Keratinocyte (primary cell): ENCODE data around the gene RGS3. TPM values are rescaled to one million over a fixed set of nuclear protein-coding genes. Genes with fewer than 3 reads are reported as not detected.

Source experiments
- DNase-seq: peaks from one replicate; pipeline ENCODE4 v3.0.0-alpha.2; 2011; ENCODE audit warnings: low read depth, missing footprints, low spot score
- FAIRE-seq: peaks from 2 replicates; lab custom pipeline; 2011; peaks lifted over from hg19 to GRCh38; lab: Jason Lieb, UNC
- H2AFZ ChIP-seq: 2 replicates; pipeline ENCODE4 v1.6.0; 2012; ENCODE audit warnings: low read length, control low read depth, inconsistent platforms; ENCODE audit not compliant: control insufficient read depth
- H3K27ac ChIP-seq: 2 replicates; pipeline ENCODE4 v1.5.1; 2011; ENCODE audit warnings: low read length; ENCODE audit not compliant: control insufficient read depth, insufficient read depth
- H3K27me3 ChIP-seq: 3 replicates; pipeline ENCODE4 v1.6.0; 2011; ENCODE audit warnings: low read length; ENCODE audit not compliant: control insufficient read depth, insufficient read depth; ENCODE audit errors: extremely low read depth
- H3K36me3 ChIP-seq, 2 experiments: 2 replicates in 1 of 2; 3 replicates in 1 of 2; pipeline ENCODE4 v1.5.1; 2011; ENCODE audit warnings: low read length in 2 of 2, mild to moderate bottlenecking in 1 of 2; ENCODE audit not compliant: control insufficient read depth in 2 of 2, insufficient read depth in 2 of 2; ENCODE audit errors: extremely low read depth in 1 of 2
- H3K4me1 ChIP-seq: 3 replicates; pipeline ENCODE4 v1.5.1; 2011; ENCODE audit warnings: low read length; ENCODE audit not compliant: control insufficient read depth, insufficient read depth; ENCODE audit errors: extremely low read depth
- H3K4me2 ChIP-seq: 3 replicates; pipeline ENCODE4 v1.6.0; 2011; ENCODE audit warnings: low read depth, low read length; ENCODE audit not compliant: control insufficient read depth, insufficient read depth; ENCODE audit errors: extremely low read depth
- H3K4me3 ChIP-seq, 3 experiments: fragments of 200-600 bp in 1 of 3; sonication (generic) in 1 of 3; 2 replicates in 2 of 3; 3 replicates in 1 of 3; pipeline ENCODE4 v1.5.1; 2011 to 2016; ENCODE audit warnings: low read length in 3 of 3, mild to moderate bottlenecking in 3 of 3, control low read depth in 2 of 3, inconsistent platforms in 1 of 3, low read depth in 1 of 3, mixed read lengths in 1 of 3, mixed run types in 1 of 3, moderate library complexity in 1 of 3; ENCODE audit not compliant: control insufficient read depth in 2 of 3, insufficient read depth in 2 of 3; ENCODE audit errors: extremely low read depth in 1 of 3
- H3K79me2 ChIP-seq: 2 replicates; pipeline ENCODE4 v1.6.0; 2012; ENCODE audit warnings: low read length; ENCODE audit not compliant: control insufficient read depth, insufficient read depth
- H3K9ac ChIP-seq: 3 replicates; pipeline ENCODE4 v1.6.0; 2011; ENCODE audit warnings: low read length; ENCODE audit not compliant: control insufficient read depth, insufficient read depth; ENCODE audit errors: extremely low read depth
- H3K9me1 ChIP-seq: 3 replicates; pipeline ENCODE4 v1.6.0; 2011; ENCODE audit warnings: low read length; ENCODE audit not compliant: control insufficient read depth, insufficient read depth; ENCODE audit errors: extremely low read depth
- H3K9me3 ChIP-seq: 2 replicates; pipeline ENCODE4 v1.5.1; 2012; ENCODE audit warnings: low read depth, low read length; ENCODE audit not compliant: control insufficient read depth
- H4K20me1 ChIP-seq: 3 replicates; pipeline ENCODE4 v1.6.0; 2011; ENCODE audit warnings: low read length; ENCODE audit not compliant: control insufficient read depth, insufficient read depth; ENCODE audit errors: extremely low read depth
- CTCF ChIP-seq, 3 experiments: IDR thresholded peaks in 1 of 3; conservative IDR thresholded peaks in 1 of 3; optimal IDR thresholded peaks in 1 of 3; 2 replicates in 2 of 3; 3 replicates in 1 of 3; pipeline versions ENCODE3 to v1.5.1; 2011; ENCODE audit warnings: low read length in 3 of 3, mild to moderate bottlenecking in 3 of 3, moderate library complexity in 2 of 3, control low read depth in 1 of 3, inconsistent platforms in 1 of 3; ENCODE audit not compliant: insufficient read depth in 2 of 3; ENCODE audit errors: extremely low read depth in 1 of 3
- EZH2 ChIP-seq: IDR thresholded peaks from one replicate; pipeline ENCODE4 v1.6.1; 2012; ENCODE audit warnings: inconsistent platforms, mild to moderate bottlenecking, low read length, moderate library complexity
- dilution Hi-C: fragments of 300-500 bp; cut with MboI; formaldehyde crosslinking; loops from one replicate; pipeline ENCODE4 v1.7.0; 2020; ENCODE audit warnings: low sequenced_read_pairs; ENCODE audit not compliant: extremely low pct_ligation_motif_present
- polyA plus RNA-seq, 5 experiments: library from polyadenylated mRNA; depleted of rRNA in 3 of 5; stranded (reverse) in 3 of 5; stranded (forward) in 1 of 5; unstranded in 1 of 5; fragments of >200 nt; gene quantifications; 1 replicate in 1 of 5; 2 replicates in 3 of 5; 3 replicates in 1 of 5; pipeline versions ENCODE4 v1.2.1 to v1.2.3, GENCODE V29; 2011 to 2012; ENCODE audit warnings: missing spikeins in 2 of 5, low read depth in 1 of 5, low replicate concordance in 1 of 5

Gene RGS3
- polyA plus RNA-seq, 1 donor (not counting 4 experiments of a cell fraction or from before 2014, with no cell fraction given) = 19.6 TPM

- TF ChIP-seq EZH2 (no peak), CTCF (optimal IDR thresholded peaks at IDR 0.05 in 1 of 3, IDR thresholded peaks at IDR 0.05 in 1 of 3, conservative IDR thresholded peaks at IDR 0.05 in 1 of 3; ENCODE audit: extremely low read depth in 1 of 3, insufficient read depth in 2 of 3, low read length in 3 of 3) (no peak)
- FAIRE-seq = no peak
- Histone ChIP-seq H3K36me3 (no peaks in the 10 kb centered on the region), H3K79me2 (no peaks in the 10 kb centered on the region), H3K4me1 (no peaks in the 10 kb centered on the region), H3K9me1 (peaks cover 3% of the 10 kb centered on the region), H4K20me1 (no peaks in the 10 kb centered on the region), H2AFZ (no peak overlapping the region), H3K27ac (no peak overlapping the region), H3K9ac (no peak overlapping the region), H3K9me3 (no peaks in the 10 kb centered on the region), H3K4me2 (no peak overlapping the region), H3K27me3 (no peaks in the 10 kb centered on the region), H3K4me3 (no peak overlapping the region)
- dilution Hi-C loops = no loop called here
- DNase-seq = no peak
These were observed 182.4 kb downstream of the RGS3 start for GRCh38 chr9:113645978-113646253.

GRCh38 chr9:113646491-113646890 lies 183.0 kb downstream of the RGS3 start:
- Histone ChIP-seq H4K20me1 (no peaks in the 10 kb centered on the region), H3K27me3 (no peaks in the 10 kb centered on the region), H3K4me3 (no peak overlapping the region), H3K4me1 (no peaks in the 10 kb centered on the region), H3K36me3 (no peaks in the 10 kb centered on the region), H3K27ac (no peak overlapping the region), H2AFZ (no peak overlapping the region), H3K9me3 (no peaks in the 10 kb centered on the region), H3K9me1 (peaks cover 3% of the 10 kb centered on the region), H3K9ac (no peak overlapping the region), H3K4me2 (no peak overlapping the region), H3K79me2 (no peaks in the 10 kb centered on the region)
- TF ChIP-seq EZH2 (no peak), CTCF (optimal IDR thresholded peaks at IDR 0.05 in 1 of 3, IDR thresholded peaks at IDR 0.05 in 1 of 3, conservative IDR thresholded peaks at IDR 0.05 in 1 of 3; ENCODE audit: extremely low read depth in 1 of 3, insufficient read depth in 2 of 3, low read length in 3 of 3) (no peak)
- dilution Hi-C loops = no loop called here
- FAIRE-seq (no peak), DNase-seq (no peak)

Other genes starting within 250 kb of the RGS3 start
- 22.4 to 31.4 TPM (median 22.7 TPM) in 3 replicates for gene FKBP15, start 242.4 kb upstream of the RGS3 start, polyA plus RNA-seq
- 15.7 to 21.1 TPM (median 20.3 TPM) in 3 replicates for gene SLC31A1, start 242.2 kb upstream of the RGS3 start, polyA plus RNA-seq
- gene CDC26, start 188.2 kb upstream of the RGS3 start, polyA plus RNA-seq = 24.0 to 56.8 TPM (median 43.5 TPM) in 3 replicates
- 22.1 to 46.4 TPM (median 28.8 TPM) in 3 replicates for gene PRPF4, start 188.1 kb upstream of the RGS3 start, polyA plus RNA-seq
- gene RNF183, start 160.4 kb upstream of the RGS3 start, polyA plus RNA-seq = 0.10 TPM in 1 of 3 replicates, not detected in the others
- 0.94 to 2.3 TPM (median 1.2 TPM) in 3 replicates for gene WDR31, start 123.5 kb upstream of the RGS3 start, polyA plus RNA-seq
- 0.41 to 0.54 TPM (median 0.54 TPM) in 3 replicates for gene BSPRY, start 114.2 kb upstream of the RGS3 start, polyA plus RNA-seq
- 14.7 to 27.9 TPM (median 16.5 TPM) in 3 replicates for gene HDHD3, start 86.7 kb upstream of the RGS3 start, polyA plus RNA-seq
- 6.7 to 9.3 TPM (median 9.0 TPM) in 3 replicates for gene ALAD, start 62.4 kb upstream of the RGS3 start, polyA plus RNA-seq
- 52.0 to 77.2 TPM (median 69.0 TPM) in 3 replicates for gene POLE3, start 53.1 kb upstream of the RGS3 start, polyA plus RNA-seq
- gene C9orf43, start 53.0 kb upstream of the RGS3 start, polyA plus RNA-seq = 0.75 to 0.91 TPM (median 0.89 TPM) in 3 replicates